Hematopoietic multipotent progenitor cell treated with erythropoietin and hydrocortisone succinate and interleukin-3 and kit ligand, for 6 days (in vitro differentiated cells): ENCODE measurements around the gene DRG2.
A peak's percentile ranks its signal among the peaks of the same experiment; 100 is the strongest.

Experiments
- DNase-seq: peaks from one replicate; pipeline ENCODE4 v3.0.0-alpha.2; 2015

DRG2 gene

DNA sequence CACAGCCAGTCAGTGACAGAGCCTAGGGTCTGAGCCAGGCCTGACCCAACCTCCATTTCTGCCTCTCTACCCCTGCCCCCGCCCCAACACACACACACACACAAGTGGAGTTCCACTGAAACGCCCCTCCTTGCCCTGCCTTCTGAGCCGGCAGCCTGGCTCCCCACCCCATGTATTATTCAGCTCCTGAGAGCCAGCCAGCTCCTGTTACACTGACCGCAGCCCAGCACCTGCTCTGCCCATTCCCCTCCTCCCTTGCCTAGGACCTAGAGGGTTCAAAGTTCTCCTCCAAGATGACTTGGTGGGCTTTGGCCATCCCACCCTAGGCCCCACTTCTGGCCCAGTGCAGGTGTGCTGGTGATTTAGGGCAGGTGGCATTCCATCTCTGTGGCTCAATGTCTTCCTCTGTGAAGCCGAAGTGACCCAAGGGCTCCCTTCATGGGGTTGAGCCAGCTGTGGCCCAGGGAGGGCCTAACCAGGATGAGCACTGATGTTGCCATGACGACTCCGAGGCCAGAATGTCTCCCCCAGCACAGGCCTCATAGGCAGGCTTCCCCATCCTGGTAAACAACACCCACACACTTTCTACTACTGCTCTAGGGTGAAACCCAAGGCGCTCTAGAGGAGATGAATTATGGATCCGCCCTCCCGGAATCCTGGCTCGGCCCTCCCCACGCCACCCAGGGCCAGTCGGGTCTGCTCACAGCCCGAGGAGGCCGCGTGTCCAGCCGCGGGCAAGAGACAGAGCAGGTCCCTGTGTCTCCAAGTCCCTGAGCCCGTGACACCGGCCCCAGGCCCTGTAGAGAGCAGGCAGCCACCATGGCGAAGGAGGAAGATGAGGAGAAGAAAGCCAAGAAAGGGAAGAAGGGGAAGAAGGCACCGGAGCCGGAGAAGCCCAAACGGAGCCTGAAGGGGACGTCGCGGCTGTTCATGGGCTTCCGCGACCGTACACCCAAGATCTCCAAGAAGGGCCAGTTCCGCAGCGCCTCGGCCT lies 30.5 kb downstream of the DRG2 start:
- no peak for DNase-seq

DNA sequence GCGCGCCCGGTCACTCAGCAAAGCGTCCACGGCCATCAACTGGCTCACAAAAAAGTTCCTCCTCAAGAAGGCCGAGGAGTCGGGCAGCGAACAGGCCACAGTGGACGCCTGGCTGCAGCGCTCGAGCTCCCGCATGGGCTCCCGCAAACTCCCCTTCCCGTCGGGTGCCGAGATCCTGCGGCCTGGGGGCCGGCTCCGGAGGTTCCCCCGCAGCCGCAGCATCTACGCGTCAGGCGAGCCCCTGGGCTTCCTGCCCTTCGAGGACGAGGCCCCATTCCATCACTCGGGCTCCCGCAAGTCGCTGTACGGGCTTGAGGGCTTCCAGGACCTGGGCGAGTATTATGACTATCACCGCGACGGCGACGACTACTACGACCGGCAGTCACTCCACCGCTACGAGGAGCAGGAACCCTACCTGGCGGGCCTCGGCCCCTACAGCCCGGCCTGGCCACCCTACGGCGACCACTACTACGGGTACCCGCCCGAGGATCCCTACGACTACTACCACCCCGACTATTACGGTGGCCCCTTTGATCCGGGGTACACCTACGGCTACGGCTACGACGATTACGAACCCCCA lies 31.5 kb downstream of the DRG2 start:
- DNase-seq, result no peak

DNA sequence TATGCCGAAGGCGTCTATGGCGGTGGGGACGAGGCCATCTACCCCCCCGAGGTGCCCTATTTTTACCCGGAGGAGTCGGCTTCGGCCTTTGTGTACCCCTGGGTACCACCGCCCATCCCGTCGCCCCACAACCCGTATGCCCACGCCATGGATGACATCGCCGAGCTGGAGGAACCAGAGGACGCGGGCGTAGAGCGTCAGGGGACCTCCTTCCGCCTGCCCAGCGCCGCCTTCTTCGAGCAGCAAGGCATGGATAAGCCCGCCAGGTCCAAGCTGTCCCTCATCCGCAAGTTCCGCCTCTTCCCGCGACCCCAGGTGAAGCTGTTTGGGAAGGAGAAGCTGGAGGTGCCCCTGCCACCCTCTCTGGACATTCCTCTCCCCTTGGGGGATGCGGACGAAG lies 32.2 kb downstream of the DRG2 start:
- no peak for DNase-seq

DNA sequence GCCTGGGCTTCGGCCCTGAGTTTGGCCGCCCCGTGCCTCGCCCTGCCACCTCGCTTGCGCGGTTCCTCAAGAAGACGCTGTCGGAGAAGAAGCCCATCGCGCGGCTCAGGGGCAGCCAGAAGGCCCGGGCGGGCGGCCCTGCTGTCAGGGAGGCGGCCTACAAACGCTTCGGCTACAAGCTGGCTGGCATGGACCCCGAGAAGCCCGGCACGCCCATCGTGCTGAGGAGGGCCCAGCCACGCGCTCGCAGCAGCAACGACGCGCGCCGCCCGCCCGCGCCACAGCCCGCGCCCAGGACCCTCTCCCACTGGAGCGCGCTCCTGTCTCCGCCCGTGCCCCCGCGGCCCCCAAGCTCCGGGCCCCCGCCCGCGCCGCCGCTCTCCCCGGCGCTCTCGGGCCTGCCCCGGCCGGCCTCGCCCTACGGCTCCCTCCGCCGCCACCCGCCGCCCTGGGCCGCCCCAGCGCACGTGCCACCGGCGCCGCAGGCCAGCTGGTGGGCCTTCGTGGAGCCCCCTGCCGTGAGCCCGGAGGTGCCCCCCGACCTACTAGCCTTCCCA lies 32.8 kb downstream of the DRG2 start:
- DNase-seq, result no peak

DNA sequence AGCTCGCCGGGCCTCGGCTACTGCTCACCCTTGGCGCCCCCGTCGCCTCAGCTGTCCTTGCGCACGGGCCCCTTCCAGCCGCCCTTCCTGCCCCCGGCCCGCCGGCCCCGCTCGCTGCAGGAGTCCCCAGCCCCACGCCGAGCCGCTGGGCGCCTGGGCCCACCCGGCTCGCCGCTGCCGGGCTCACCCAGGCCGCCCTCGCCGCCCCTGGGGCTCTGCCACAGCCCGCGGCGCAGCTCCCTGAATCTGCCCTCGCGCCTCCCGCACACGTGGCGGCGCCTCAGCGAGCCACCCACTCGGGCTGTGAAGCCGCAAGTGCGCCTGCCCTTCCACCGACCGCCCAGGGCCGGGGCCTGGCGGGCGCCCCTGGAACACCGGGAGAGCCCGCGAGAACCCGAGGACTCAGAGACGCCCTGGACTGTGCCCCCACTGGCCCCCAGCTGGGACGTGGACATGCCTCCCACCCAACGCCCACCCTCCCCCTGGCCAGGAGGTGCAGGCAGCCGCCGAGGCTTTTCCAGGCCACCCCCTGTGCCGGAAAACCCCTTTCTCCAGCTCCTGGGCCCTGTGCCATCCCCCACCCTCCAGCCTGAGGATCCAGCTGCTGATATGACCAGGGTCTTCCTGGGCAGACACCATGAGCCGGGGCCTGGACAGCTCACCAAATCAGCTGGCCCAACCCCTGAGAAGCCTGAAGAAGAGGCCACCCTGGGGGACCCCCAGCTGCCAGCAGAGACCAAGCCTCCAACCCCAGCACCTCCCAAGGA lies 33.6 kb downstream of the DRG2 start:
- no peak for DNase-seq

DNA sequence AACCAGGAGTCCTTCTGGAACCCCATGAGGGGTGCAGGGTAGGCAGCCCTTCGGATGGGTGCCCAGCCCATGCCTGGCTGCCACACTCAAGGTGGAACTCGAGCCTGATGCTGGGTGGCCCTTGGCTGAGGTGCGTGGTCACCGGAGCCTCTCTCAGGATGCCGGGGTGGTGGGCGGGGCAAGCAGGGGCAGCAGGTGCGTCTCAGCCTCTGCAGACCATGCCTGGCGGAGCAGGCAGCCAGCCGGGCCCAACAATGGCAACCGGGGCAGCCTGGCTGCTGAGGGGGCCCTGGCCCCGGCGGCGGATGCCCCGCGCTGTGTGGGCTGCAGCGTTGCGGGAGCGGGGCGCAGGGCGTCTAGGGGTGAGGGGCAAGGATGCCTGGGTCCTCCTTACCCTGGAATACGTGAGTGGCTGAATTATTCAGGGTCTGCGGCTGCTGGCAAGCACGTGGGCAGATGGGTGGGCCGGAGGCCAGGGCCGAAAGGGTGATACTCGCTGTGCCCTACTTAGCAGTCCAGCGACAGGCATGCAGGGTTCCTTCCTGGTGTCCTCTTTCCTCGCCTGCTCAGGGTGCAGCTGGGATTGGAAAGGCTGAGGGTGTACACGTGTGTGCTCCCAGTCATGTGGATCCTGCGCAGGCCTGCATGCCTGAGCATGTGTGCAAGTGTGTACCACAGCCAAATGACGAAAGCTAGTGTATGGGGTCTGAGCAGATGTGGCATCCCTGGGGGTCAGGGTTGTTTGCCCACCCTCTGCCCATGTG lies 35.4 kb downstream of the DRG2 start:
- DNase-seq, result no peak

DNA sequence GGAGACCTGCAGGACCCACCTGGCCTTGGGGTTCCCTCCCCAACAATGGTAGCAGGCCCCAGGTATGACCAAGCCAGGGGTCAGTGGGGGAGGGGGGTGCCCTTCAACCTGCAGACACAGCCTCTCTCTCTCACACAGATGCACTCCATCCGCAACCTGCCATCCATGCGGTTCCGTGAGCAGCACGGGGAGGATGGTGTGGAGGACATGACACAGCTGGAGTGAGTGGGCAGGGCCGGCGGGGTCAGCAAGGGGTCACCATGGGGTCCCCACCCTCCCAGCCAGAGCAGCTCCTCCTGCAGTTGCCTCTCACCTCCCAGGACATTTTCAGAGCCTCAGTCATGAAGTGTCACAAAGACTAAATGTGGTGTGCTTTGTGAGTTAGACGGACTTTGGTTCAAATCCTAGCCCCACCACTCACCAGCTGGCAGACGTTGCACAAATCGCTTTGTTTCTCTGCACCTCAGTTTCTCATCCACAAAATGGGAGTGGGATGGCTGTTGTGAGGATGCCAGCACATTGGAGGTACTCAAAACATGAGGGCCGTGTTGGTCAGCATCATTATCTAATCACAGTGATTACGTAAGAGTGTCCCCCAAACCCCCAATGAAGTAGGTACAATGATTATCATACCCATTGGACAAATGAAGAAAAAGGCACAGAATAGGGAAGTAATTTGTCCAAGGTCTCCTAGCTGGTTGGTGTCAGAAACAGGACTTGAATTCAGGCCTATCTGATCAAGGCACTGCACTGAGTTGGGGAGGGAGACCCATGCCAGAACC lies 36.8 kb downstream of the DRG2 start:
- no peak for DNase-seq

DNA sequence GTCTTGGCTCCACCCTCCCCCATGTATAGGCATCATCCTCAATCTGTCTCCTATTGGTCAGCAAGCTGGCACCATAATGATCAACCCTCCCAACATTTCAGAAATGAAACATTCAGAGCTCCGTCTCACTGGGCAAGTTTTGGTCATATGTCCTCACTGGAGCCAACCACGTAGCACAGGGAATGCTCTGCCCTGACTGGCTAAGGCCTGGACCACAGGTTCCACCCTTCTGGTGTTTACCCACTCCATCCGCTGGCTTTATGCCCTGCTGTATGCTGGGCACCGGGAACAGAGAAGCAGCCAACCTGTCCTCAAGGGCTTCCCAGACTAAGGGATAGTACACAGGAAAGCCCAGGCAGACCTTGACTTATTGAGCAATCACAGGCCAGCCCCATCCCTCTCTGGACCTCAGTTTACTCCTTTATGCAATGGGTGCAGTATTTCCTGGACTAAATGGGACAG lies 41.3 kb downstream of the DRG2 start:
- DNase-seq, result no peak

DNA sequence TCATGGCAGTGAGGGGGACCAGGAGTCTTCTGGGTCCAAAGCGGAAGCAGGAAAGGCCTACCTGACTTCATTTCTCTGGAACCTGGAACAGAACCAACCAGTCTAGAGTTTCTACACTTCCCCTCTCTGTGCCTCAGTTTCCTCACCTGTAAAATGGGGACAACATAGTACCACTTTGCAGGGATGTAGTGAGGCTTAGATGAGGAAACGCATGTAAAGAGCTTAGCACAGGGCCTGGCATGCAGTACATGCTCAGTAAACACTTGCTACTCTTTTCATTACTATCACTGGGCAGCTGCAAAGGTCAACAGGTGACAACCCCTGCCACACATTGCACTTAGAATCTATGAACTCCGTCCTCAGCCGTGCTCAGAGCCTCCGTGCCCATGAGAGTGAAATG lies 45.0 kb downstream of the DRG2 start:
- no peak for DNase-seq

DNA sequence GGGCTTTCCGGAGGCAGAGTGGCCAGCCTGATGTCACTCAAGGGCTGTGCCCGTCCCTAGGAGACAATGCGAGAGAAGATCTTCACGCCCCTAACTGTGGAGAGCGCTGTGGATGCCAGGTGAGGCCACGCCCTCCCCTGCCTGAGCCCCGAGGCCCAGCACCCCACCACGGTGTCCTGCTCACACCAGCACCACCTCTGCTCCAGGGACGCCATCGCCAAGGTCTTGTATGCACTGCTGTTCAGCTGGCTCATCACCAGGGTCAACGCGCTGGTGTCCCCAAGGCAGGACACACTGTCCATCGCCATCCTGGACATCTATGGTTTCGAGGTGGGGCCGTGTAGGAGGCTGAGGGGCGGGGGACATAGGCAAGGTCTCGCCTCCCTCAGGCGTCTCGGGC lies 48.6 kb downstream of the DRG2 start:
- no peak for DNase-seq

DNA sequence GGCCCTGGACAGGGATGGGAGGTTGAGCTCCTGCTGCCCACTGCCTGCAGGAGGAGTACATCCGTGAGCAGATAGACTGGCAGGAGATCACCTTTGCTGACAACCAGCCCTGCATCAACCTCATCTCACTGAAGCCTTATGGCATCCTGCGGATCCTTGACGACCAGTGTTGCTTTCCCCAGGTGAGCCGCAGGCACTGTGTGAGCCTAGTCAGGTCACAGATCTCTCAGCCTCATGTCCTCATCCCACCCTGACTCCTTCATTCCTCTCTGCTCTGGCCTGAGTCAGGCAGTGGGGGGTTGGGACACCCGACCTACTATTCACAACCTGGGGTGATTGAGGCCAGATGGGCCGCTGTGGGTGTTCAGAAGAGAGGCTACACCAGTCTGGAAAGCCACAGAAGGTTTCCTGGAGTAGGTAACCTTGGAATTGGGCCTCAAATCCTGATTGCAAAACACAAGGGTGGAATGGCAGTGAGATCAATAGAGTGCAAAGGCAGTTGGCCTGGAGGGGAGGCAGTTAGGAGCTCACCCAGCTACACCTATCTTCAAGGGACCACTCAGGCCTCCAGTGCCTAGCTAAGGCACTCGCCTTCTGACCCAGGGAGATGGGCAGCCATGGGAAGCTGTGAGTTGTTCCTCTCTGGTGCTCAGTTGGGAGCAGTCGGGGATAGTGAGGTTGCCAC lies 50.5 kb downstream of the DRG2 start:
- DNase-seq, result no peak

DNA sequence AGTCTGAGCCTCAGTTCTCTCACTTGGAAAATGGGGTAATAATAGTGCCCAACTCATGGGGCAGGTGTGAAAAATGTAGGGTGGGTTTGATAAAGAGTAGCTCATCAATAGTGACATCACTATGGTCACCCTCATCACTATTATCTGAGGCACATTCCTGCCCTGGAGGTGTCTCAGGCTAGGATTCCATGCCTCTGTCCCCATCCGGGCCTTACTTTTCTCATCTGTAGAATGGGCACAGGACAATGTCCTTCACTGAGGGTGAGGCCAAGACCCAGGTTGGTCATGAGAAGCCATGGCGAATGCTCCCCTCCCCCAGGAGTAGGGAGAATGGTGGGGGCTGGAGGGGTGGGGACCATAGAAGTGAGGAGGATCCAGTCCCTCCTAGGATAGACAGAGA lies 51.3 kb downstream of the DRG2 start:
- no peak for DNase-seq

DNA sequence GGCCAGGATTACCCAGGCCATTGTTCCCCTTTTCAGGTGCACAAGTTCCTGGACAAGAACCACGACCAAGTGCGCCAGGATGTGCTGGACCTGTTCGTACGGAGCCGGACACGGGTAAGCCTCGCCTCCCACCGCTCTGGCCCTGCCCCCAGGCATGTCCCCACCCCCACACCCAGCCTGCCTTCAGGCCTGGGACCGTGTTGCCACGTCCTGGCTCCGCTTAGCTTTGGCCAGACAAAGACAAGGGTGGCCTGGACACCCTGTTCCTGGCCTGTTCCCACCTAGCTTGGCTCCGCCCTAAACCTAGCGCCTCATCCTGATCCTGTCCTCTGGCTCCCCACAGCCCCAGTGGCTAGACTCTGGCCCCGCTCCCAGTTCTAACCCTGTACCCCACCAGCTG lies 51.8 kb downstream of the DRG2 start:
- DNase-seq, result no peak

DNA sequence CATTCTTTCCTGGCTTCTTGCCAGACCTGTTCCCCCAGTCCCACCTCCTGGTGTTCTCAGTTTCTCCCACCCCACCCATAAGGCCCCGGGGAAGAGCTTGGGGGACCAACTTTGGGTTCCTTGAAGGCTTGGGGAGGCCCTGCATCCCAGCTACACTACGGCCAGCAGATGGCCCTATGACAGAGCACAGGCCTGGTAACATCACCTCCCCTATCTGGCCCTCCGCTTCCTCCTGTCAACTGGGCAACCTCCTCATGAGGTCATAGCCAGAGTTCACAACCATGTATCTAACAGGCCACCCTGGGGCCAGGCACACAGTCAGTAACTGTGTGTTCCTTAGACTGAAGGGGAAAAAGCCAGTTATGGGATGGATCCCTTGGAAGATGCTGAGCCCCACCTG lies 52.2 kb downstream of the DRG2 start:
- peak; percentile 49 for DNase-seq

DNA sequence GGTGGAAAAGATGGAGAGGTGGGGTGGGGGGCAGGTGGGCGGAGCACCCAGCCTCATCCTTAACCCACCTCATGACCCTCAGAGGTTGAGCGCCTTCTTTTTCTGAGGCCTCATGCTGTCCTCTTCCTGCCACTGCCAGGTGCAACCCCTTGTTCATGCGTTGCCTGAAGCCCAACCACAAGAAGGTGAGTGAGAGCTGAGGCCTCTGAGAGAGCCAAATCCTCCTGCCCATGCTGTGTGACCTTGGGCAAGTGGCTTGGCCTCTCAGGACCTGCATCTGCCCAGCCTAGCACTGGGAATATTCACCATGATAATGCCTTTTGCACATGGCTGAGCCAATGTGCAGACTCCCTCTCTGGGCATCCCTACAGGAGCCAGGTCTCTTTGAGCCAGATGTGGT lies 52.9 kb downstream of the DRG2 start:
- DNase-seq, result no peak

DNA sequence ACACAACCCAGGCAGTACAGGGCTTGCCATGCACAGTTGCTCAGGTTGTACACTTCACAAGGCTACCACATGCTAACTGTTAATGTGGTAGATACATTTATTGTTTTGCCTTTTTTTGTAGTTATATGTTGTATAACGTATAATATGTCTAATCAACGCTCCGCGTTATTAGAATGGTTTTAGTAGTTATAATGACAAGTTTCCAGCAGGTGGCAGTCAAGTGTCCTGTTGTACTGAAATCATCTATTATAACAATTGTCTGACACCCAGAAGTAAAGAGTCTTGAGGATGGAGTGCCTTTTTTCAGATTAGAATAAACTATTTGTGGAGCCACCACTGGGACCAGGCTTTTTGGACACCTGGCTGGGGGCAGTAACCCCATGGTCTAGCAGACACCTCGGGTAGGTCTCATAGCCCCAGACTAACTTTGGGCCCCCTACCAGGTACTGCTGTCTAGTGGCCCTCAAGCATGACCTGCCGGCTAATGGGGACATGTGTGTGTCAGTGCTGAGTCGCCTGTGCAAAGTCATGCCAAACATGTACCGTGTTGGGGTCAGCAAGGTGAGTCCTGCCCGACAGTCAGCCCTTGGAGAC lies 53.6 kb downstream of the DRG2 start:
- DNase-seq, result peak; percentile 90

DNA sequence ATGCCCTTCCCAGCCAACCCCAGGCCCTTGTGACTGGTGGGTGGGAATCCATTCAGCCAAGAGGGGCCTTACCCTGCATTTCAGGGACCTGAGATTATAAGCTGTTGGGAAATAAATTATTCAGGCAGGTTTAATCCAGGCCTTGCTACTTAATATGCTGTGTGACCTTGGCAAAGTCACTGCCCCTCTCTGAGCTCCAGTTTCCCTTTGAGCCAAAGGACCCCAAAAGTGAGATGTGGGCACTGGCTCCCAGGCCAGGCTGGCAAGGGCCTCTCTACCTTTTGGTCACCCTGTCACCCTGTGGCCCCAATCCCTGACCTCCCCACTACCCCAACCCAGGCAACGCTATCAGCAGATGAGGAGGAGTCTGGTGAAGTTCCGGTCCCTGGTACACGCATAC lies 54.7 kb downstream of the DRG2 start:
- no peak for DNase-seq

DNA sequence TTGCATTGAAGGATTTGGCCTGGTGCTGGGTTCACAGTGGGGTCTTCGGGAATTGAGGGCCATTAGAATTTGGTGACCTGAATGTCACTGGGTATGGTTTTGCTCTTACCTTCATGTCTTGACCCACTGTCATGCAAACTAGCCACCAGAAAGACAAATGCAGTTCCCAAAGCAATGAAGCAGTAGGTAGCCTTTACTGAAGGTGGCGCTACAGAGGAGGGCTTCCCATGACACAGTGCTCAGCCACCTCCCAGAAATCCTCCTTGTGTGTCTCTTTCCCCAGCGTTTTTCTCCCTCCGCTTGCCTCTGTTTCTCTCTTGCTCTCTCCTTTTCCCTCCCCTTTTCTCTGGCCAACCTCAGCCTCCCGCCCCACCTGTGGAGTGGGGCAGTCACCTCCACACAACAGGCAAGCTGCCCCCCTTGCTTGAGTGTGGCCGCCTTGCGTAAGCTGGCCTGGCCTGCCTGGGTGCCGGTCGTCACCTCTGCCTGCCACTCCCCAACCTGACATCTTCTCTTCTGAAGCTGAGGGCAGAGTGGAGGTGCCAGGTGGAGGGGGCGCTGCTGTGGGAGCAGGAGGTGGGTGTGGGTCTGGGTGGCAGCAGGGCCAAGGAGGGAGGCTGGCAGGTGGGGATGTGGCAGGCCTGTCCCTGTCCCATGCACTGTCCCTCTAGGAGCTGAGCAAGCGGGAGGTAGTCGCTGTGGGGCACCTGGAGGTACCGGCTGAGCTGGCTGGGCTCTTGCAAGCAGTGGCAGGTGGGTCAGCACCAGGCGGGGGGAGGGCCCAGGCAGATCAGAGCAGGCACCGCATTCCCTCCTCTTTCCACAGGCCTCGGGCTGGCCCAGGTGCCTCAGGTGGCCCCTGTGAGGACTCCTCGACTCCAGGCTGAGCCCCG lies 55.5 kb downstream of the DRG2 start:
- peak; percentile 70 for DNase-seq

DNA sequence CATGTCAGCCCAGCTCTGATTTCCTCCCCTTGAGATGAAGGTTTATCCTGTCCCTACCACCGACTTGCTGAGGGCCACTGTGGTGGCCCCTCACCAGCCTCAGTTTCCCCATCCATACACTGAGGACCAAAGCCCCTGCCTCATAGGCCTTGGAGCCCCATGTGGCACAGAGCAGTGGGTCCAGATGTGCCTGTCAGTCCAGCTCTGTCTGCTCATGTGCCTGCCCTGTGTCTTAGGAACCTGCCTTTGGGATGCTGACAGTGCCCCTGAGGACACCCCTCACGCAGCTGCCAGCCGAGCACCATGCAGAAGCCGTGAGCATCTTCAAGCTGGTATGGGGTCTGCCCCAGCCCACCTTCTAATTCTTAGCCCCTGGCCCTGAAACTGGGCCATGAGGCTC lies 56.5 kb downstream of the DRG2 start:
- DNase-seq, result no peak

DNA sequence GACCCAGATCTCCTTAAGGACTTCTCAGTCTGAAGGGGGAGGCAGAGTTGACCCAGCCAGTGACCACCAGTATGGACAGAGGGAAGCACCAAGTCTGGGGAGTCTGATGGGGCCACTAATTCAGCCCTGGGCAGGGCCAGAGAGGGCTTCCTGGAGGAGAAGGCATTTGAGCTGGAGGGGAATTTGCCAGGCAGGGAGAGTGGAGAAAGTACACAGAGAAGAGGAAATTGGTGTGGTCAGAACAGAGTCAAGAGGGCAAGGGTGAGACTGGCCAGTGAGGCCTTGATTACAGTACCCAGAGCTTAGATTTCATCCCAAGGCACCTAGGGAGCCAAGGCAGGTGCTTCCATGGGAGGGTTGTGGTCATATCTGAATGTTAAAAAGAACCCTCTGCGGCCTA lies 57.1 kb downstream of the DRG2 start:
- DNase-seq, result no peak
